H1 (cell line): Measurements from ENCODE around the gene SEMA3B. TPM values are rescaled to one million over a fixed set of nuclear protein-coding genes. Genes with fewer than 3 reads are reported as not detected.

Source experiments
- CHD2 ChIP-seq: IDR thresholded peaks from 2 replicates; pipeline ENCODE4 v1.6.1; 2012; ENCODE audit warnings: low read length, improper control_type of control experiment
- KDM5A ChIP-seq: fragments of 200-600 bp; IDR thresholded peaks from 2 replicates; pipeline ENCODE4 v1.7.1; 2012; ENCODE audit warnings: mild to moderate bottlenecking, low read length, inconsistent platforms, mixed read lengths
- RAD21 ChIP-seq, 2 experiments: IDR thresholded peaks in 1 of 2; conservative IDR thresholded peaks in 1 of 2; 2 replicates each; pipeline ENCODE4 v1.6.1; 2011; ENCODE audit warnings: low read depth in 2 of 2, low read length in 2 of 2, improper control_type of control experiment in 1 of 2, inconsistent platforms in 1 of 2, mild to moderate bottlenecking in 1 of 2, moderate library complexity in 1 of 2
- polyA plus RNA-seq, 7 experiments: library from polyadenylated mRNA; depleted of rRNA in 3 of 7; stranded (reverse) in 5 of 7; unstranded in 2 of 7; fragments of >200 nt in 5 of 7; fragments of 200-250 nt in 2 of 7; gene quantifications; 1 replicate in 5 of 7; 2 replicates in 1 of 7; 4 replicates in 1 of 7; pipeline versions ENCODE4 v1.2.1 to v1.2.3, GENCODE V29; 2011 to 2013; ENCODE audit warnings: missing spikeins in 2 of 7, mixed read lengths in 2 of 7
- total RNA-seq: library from RNA; stranded (reverse); fragmentation: NEBNext Ultra II Directional; extraction: Animal tissue kit (Norgen Biotek cat#: 25700); gene quantifications from 2 replicates; pipeline ENCODE4 v1.2.1, GENCODE V29; 2021
- TF ChIP-seq, protein P1 (sequence below): fragments of 300-600 bp; sonication (generic); IDR thresholded peaks from 2 replicates; pipeline ENCODE4 v1.7.1; 2012; ENCODE audit warnings: low read length, moderate library complexity, mild to moderate bottlenecking, inconsistent platforms; ENCODE audit not compliant: insufficient replicate concordance
- TF ChIP-seq, protein P2 (sequence below), 3 experiments: IDR thresholded peaks; 1 replicate in 2 of 3; 2 replicates in 1 of 3; pipeline versions ENCODE4 v1.5.1 to v1.6.1; 2011; ENCODE audit warnings: low read length in 3 of 3, mild to moderate bottlenecking in 3 of 3, inconsistent platforms in 2 of 3, low read depth in 1 of 3, moderate library complexity in 1 of 3; ENCODE audit not compliant: insufficient read depth in 1 of 3; ENCODE audit errors: control extremely low read depth in 1 of 3
- TF ChIP-seq, protein P3 (sequence below): IDR thresholded peaks from 2 replicates; pipeline ENCODE4 v1.6.1; 2012; ENCODE audit warnings: inconsistent platforms

SEMA3B gene
- total and polyA plus RNA-seq, 2 of the 8 experiments (the other 6 are each of a cell fraction or from before 2014, with no cell fraction given) = 3.0 to 4.7 TPM

DNA sequence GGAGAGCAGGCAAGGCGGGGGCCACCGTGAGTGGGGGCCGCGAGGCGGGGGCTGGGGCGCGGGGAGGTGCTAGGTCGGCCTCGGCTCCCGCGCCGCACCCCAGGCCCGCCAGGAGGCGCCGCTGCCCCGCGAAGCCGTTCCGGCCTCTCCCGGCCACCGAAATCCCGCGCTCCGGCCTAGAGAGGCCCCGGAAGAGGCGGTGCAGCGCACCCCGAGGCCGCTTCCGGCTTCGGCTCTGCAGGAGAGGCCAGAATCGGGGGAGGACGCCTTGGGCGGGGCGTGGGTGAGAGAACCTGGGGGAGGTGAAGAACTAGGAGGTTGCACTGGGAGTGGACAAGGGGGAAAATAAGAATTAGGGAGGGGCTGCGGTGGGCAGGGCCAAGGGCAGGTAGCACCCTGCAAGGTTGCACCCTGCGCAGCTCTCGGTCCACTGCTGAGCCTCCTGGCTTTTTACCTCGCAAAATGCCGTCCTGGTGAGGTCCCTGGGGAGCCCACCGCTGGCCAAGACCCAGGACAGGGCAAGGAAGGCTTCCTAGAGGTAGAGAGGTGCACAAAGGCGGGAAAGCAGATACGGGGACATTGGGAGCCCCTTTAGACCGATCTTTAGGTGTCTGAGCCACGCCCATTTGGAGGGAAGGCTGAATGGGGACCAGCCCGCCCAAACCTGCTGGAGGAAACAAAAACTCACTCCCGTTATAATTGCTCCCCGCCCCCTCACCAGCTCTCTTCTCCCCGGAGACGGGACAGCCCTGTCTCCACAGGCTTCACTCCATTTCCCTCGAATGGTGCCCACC, 41.4 kb upstream of the SEMA3B start (continued):
- TF ChIP-seq, protein P1, sequence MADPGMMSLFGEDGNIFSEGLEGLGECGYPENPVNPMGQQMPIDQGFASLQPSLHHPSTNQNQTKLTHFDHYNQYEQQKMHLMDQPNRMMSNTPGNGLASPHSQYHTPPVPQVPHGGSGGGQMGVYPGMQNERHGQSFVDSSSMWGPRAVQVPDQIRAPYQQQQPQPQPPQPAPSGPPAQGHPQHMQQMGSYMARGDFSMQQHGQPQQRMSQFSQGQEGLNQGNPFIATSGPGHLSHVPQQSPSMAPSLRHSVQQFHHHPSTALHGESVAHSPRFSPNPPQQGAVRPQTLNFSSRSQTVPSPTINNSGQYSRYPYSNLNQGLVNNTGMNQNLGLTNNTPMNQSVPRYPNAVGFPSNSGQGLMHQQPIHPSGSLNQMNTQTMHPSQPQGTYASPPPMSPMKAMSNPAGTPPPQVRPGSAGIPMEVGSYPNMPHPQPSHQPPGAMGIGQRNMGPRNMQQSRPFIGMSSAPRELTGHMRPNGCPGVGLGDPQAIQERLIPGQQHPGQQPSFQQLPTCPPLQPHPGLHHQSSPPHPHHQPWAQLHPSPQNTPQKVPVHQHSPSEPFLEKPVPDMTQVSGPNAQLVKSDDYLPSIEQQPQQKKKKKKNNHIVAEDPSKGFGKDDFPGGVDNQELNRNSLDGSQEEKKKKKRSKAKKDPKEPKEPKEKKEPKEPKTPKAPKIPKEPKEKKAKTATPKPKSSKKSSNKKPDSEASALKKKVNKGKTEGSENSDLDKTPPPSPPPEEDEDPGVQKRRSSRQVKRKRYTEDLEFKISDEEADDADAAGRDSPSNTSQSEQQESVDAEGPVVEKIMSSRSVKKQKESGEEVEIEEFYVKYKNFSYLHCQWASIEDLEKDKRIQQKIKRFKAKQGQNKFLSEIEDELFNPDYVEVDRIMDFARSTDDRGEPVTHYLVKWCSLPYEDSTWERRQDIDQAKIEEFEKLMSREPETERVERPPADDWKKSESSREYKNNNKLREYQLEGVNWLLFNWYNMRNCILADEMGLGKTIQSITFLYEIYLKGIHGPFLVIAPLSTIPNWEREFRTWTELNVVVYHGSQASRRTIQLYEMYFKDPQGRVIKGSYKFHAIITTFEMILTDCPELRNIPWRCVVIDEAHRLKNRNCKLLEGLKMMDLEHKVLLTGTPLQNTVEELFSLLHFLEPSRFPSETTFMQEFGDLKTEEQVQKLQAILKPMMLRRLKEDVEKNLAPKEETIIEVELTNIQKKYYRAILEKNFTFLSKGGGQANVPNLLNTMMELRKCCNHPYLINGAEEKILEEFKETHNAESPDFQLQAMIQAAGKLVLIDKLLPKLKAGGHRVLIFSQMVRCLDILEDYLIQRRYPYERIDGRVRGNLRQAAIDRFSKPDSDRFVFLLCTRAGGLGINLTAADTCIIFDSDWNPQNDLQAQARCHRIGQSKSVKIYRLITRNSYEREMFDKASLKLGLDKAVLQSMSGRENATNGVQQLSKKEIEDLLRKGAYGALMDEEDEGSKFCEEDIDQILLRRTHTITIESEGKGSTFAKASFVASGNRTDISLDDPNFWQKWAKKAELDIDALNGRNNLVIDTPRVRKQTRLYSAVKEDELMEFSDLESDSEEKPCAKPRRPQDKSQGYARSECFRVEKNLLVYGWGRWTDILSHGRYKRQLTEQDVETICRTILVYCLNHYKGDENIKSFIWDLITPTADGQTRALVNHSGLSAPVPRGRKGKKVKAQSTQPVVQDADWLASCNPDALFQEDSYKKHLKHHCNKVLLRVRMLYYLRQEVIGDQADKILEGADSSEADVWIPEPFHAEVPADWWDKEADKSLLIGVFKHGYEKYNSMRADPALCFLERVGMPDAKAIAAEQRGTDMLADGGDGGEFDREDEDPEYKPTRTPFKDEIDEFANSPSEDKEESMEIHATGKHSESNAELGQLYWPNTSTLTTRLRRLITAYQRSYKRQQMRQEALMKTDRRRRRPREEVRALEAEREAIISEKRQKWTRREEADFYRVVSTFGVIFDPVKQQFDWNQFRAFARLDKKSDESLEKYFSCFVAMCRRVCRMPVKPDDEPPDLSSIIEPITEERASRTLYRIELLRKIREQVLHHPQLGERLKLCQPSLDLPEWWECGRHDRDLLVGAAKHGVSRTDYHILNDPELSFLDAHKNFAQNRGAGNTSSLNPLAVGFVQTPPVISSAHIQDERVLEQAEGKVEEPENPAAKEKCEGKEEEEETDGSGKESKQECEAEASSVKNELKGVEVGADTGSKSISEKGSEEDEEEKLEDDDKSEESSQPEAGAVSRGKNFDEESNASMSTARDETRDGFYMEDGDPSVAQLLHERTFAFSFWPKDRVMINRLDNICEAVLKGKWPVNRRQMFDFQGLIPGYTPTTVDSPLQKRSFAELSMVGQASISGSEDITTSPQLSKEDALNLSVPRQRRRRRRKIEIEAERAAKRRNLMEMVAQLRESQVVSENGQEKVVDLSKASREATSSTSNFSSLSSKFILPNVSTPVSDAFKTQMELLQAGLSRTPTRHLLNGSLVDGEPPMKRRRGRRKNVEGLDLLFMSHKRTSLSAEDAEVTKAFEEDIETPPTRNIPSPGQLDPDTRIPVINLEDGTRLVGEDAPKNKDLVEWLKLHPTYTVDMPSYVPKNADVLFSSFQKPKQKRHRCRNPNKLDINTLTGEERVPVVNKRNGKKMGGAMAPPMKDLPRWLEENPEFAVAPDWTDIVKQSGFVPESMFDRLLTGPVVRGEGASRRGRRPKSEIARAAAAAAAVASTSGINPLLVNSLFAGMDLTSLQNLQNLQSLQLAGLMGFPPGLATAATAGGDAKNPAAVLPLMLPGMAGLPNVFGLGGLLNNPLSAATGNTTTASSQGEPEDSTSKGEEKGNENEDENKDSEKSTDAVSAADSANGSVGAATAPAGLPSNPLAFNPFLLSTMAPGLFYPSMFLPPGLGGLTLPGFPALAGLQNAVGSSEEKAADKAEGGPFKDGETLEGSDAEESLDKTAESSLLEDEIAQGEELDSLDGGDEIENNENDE = no peak
- TF ChIP-seq, protein P2, sequence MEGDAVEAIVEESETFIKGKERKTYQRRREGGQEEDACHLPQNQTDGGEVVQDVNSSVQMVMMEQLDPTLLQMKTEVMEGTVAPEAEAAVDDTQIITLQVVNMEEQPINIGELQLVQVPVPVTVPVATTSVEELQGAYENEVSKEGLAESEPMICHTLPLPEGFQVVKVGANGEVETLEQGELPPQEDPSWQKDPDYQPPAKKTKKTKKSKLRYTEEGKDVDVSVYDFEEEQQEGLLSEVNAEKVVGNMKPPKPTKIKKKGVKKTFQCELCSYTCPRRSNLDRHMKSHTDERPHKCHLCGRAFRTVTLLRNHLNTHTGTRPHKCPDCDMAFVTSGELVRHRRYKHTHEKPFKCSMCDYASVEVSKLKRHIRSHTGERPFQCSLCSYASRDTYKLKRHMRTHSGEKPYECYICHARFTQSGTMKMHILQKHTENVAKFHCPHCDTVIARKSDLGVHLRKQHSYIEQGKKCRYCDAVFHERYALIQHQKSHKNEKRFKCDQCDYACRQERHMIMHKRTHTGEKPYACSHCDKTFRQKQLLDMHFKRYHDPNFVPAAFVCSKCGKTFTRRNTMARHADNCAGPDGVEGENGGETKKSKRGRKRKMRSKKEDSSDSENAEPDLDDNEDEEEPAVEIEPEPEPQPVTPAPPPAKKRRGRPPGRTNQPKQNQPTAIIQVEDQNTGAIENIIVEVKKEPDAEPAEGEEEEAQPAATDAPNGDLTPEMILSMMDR (IDR thresholded peaks at IDR 0.05; ENCODE audit: control extremely low read depth in 1 of 3, insufficient read depth in 1 of 3, low read depth in 1 of 3, low read length in 3 of 3) = peak in 2 of 3 experiments; percentile 67 to 97; a peak in 3 of 4 replicates
- TF ChIP-seq CHD2 (no peak), KDM5A (peak; percentile 55; the same call in 1 of the 2 replicates), RAD21 (IDR thresholded peaks at IDR 0.05 in 1 of 2, conservative IDR thresholded peaks at IDR 0.05 in 1 of 2; ENCODE audit: low read depth in 2 of 2, low read length in 2 of 2) (peak; percentile 90 to 95)
- TF ChIP-seq, protein P3, sequence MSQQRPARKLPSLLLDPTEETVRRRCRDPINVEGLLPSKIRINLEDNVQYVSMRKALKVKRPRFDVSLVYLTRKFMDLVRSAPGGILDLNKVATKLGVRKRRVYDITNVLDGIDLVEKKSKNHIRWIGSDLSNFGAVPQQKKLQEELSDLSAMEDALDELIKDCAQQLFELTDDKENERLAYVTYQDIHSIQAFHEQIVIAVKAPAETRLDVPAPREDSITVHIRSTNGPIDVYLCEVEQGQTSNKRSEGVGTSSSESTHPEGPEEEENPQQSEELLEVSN = peak; percentile 57
